Activated CD8-positive, alpha-beta T cell treated with anti-CD3 and anti-CD28 coated beads for 36 hours (primary cell): ENCODE results near the gene TAS2R3. TPM values are rescaled to one million over a fixed set of nuclear protein-coding genes. Genes with fewer than 3 reads are reported as not detected.

Experiments used
- ATAC-seq: fragments of 200-7000 bp; cut with Tn5 transposase; one replicate; pipeline ENCODE4 v1.10.0; 2021; ENCODE audit warnings: mild to moderate bottlenecking, moderate library complexity
- CTCF ChIA-PET: fragments of 350-600 bp; sonication (Branson Sonifier 250); formaldehyde crosslinking; loops from one replicate; lab custom pipeline; 2021; ENCODE audit warnings: antibody characterized with exemption; lab: Charles Lee
- POLR2A ChIA-PET: fragments of 350-600 bp; sonication (Branson Sonifier 250); formaldehyde crosslinking; loops from one replicate; lab custom pipeline; 2021; ENCODE audit warnings: antibody characterized with exemption; lab: Charles Lee
- DNase-seq: peaks from one replicate; pipeline ENCODE4 v3.0.0-alpha.2; 2020
- H3K27ac Mint-ChIP-seq: one replicate; pipeline ENCODE4 v1.8.0; 2021; ENCODE audit warnings: mild to moderate bottlenecking, mixed read lengths
- H3K27me3 Mint-ChIP-seq: one replicate; pipeline ENCODE4 v1.8.0; 2021; ENCODE audit warnings: mixed read lengths
- H3K36me3 Mint-ChIP-seq: one replicate; pipeline ENCODE4 v1.8.0; 2021; ENCODE audit warnings: low read depth, mixed read lengths
- H3K4me1 Mint-ChIP-seq: one replicate; pipeline ENCODE4 v1.8.0; 2021; ENCODE audit warnings: low read depth, mixed read lengths
- H3K4me3 Mint-ChIP-seq: one replicate; pipeline ENCODE4 v1.8.0; 2021; ENCODE audit warnings: mild to moderate bottlenecking, moderate library complexity, mixed read lengths
- H3K9me3 Mint-ChIP-seq: one replicate; pipeline ENCODE4 v1.8.0; 2021; ENCODE audit warnings: mixed read lengths
- intact Hi-C: fragments of 100-400 bp; cut with micrococcal nuclease; formaldehyde crosslinking; loops from one replicate; pipeline ENCODE4 v1.10.0; 2022
- total RNA-seq, 2 experiments: library from RNA; stranded (reverse); gene quantifications; one replicate each; pipeline ENCODE4 v1.2.3, GENCODE V29; 2021
- TF ChIP-seq, protein P1 (sequence below): fragments of 200-600 bp; IDR thresholded peaks from one replicate; pipeline ENCODE4 v1.8.0; 2022; ENCODE audit warnings: antibody characterized with exemption, mild to moderate bottlenecking

The TAS2R3 gene
- total RNA-seq, 2 experiments from 2014 or later: 0.94 to 1.0 TPM

DNA sequence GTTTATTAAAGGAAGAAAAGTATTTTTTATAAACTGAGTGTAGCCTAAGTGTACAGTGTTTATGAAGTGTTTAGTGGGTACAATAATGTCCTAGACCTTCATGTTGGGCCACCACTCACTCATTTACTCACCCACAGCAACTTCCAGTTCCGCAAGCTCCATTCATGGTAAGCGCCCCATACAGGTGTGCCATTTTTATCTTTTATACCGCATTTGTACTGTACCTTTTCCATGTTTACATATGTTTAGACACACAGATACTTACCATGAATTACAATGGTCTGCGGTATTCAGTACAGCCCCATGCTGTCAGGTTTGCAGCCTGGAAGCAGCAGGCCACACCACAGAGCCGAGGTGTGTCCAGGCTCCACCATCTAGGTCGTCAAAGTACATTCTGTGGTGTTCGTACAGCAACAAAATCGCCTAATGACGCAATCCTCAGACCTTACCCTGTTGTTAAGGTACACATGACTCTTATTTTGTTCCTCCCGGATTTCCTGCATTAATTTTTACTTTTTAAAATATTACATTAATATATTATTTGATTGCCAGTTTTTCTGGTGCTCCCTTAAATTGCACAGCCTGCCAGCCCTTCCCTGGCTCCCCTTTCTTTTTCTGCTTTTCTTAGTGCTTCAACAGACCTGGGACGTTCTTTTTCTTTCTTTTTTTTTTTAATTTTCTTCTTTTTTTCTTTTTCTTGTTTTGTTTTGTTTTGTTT is 26.6 kb upstream of the TAS2R3 start:
- POLR2A ChIA-PET: interaction anchor here (0.9 to 2.6 kb wide), 8 partner anchors 13 to 722 kb away, joined by 3 to 13 read pairs (median 4); partner anchors contain the start of genes DENND11 and MRPS33
- CTCF ChIA-PET: interaction anchor here (0.6 to 4.6 kb wide), 28 partner anchors 8 to 724 kb away, joined by 3 to 51 read pairs (median 5); partner anchors contain the start of genes DENND11 and WEE2
- Mint-ChIP-seq H3K4me1 (peaks cover 35% of the 10 kb centered on the region), H3K27ac (peak overlapping the region; percentile 98), H3K36me3 (peaks cover 31% of the 10 kb centered on the region), H3K27me3 (no peaks in the 10 kb centered on the region), H3K4me3 (peak overlapping the region; percentile 99), H3K9me3 (no peaks in the 10 kb centered on the region)
- TF ChIP-seq, protein P1, sequence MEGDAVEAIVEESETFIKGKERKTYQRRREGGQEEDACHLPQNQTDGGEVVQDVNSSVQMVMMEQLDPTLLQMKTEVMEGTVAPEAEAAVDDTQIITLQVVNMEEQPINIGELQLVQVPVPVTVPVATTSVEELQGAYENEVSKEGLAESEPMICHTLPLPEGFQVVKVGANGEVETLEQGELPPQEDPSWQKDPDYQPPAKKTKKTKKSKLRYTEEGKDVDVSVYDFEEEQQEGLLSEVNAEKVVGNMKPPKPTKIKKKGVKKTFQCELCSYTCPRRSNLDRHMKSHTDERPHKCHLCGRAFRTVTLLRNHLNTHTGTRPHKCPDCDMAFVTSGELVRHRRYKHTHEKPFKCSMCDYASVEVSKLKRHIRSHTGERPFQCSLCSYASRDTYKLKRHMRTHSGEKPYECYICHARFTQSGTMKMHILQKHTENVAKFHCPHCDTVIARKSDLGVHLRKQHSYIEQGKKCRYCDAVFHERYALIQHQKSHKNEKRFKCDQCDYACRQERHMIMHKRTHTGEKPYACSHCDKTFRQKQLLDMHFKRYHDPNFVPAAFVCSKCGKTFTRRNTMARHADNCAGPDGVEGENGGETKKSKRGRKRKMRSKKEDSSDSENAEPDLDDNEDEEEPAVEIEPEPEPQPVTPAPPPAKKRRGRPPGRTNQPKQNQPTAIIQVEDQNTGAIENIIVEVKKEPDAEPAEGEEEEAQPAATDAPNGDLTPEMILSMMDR: no peak
- no peak for ATAC-seq
- DNase-seq: peak; percentile 20
- intact Hi-C loops: no loop called here

DNA sequence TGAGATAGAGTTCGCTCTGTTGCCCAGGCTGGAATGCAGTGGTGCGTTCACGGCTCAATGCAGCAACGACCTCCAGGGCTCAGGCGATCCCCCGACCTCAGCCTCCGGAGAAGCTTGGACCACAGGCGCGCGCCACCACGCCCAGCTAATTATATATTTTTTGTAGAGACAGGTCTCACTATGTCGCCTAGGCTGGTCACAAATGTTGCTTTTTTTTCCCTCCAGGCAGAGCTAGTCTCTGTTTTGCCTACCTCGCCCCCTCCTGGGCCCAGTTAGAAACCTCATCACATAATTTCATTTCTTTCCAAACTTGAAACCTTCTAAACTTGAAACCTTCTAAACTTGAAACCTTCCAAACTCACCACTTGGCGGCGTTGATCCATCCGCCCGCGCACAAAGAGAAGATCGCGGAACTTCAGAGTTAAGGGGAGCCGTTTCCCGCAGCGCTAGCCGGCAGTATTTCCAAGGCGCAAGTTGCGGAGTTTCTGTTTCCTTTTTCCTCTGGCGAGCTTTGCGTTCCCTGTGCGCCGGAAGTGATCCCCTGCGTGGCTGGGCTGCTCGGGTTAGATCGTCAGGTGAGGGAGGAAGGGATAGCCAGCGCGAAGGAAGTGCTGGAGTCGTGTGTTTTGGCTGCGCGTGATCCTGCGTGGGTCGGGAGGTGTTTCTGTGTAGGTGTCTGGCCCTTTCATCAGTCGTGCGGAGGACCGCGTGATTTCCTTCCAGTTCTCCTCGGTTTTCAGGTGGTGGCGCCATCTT is 25.9 kb upstream of the TAS2R3 start, which contains the start of gene SSBP1:
TSS of gene SSBP1 (plus strand) at position 523 of the 756 bp plus-strand sequence. CDS start 809 bp downstream, outside the sequence.
- peak within 1 kb of the TSS; percentile 99 for H3K4me3 Mint-ChIP-seq
- peak within 1 kb of the TSS; percentile 98 for H3K27ac Mint-ChIP-seq
- intact Hi-C loops: loop anchor here (1.0 kb wide), 1 partner anchor 84 kb away; no protein-coding TSS in a partner anchor
- peak; percentile 94 for DNase-seq
- peaks cover 35% of the 10 kb centered on the region for H3K4me1 Mint-ChIP-seq
- ATAC-seq: peak; percentile 87
- TF ChIP-seq, protein P1: peak; percentile 87
- CTCF ChIA-PET: interaction anchor here (0.6 to 4.6 kb wide), 31 partner anchors 9 to 733 kb away, joined by 3 to 51 read pairs (median 5); partner anchors contain the start of genes DENND11 and WEE2
- no peaks in the 10 kb centered on the region for H3K9me3 Mint-ChIP-seq
- peaks cover 36% of the 10 kb centered on the region for H3K36me3 Mint-ChIP-seq
- POLR2A ChIA-PET: interaction anchor here (0.6 to 2.6 kb wide), 18 partner anchors 10 to 1638 kb away, joined by 3 to 13 read pairs (median 3); partner anchors contain the start of genes DENND11, MRPS33 and WEE2
- no peaks in the 10 kb centered on the region for H3K27me3 Mint-ChIP-seq

DNA sequence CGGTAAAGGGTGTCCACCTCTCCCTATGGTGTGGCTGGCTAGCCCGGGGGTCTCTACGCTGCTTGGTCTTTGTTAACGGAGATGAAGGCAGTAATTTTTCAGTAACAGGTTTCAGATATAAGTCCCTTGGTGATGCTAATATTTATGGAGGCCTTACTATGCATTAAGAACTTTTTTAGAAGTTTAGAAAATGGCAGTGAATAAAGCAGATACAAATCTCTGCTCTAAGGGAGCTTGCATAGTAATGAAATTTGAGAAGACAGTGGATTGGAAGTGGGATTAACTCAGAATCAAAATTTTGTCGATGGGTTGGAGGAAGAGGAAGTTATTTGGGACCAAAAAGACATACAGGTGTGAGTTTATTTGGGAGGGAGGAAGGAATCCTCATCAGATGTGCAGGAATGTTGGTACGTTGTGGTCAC is 25.3 kb upstream of the TAS2R3 start:
- ATAC-seq: no peak
- CTCF ChIA-PET: interaction anchor here (0.6 to 4.6 kb wide), 24 partner anchors 10 to 734 kb away, joined by 3 to 51 read pairs (median 5); partner anchors contain the start of gene DENND11
- POLR2A ChIA-PET: interaction anchor here (0.6 to 2.6 kb wide), 16 partner anchors 9 to 1638 kb away, joined by 3 to 13 read pairs (median 3); partner anchors contain the start of genes DENND11, MRPS33 and WEE2
- intact Hi-C loops: loop anchor here (1.0 kb wide), 1 partner anchor 84 kb away; no protein-coding TSS in a partner anchor
- Mint-ChIP-seq H3K36me3 (peaks cover 40% of the 10 kb centered on the region), H3K27ac (peak overlapping the region; percentile 98), H3K4me3 (peak overlapping the region; percentile 99), H3K9me3 (no peaks in the 10 kb centered on the region), H3K27me3 (no peaks in the 10 kb centered on the region), H3K4me1 (peaks cover 40% of the 10 kb centered on the region)
- TF ChIP-seq, protein P1: no peak
- DNase-seq: no peak

DNA sequence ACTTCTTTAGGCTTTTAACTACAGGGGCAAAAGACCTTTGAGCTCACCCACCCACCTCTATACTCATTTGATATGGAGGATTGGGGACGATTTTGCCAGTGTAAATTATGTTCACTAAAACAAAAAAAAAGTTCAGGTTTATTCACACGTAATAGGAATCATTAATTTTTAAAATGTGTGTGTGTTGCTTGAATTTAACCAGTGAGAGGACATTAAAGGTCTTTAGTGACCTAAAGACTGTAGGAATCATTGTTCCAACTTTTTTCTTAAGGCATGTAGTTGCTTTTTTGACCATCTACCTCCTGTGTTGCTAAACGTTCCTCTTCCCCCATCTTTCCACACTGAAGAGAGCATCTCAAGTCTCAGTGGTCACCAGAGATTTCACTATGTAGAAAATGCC is 24.6 kb upstream of the TAS2R3 start:
- Mint-ChIP-seq H3K36me3 (peaks cover 47% of the 10 kb centered on the region), H3K27me3 (no peaks in the 10 kb centered on the region), H3K9me3 (no peaks in the 10 kb centered on the region), H3K4me1 (peaks cover 39% of the 10 kb centered on the region), H3K4me3 (peak overlapping the region; percentile 99), H3K27ac (peak overlapping the region; percentile 78)
- no peak for ATAC-seq
- ChIA-PET CTCF (interaction anchor here (1.0 to 4.6 kb wide), 7 partner anchors 10 to 85 kb away, joined by 3 to 51 read pairs (median 17); partner anchors contain the start of gene DENND11), POLR2A (interaction anchor here (0.6 to 2.6 kb wide), 4 partner anchors 9 to 1343 kb away, joined by 3 to 13 read pairs (median 4); partner anchors contain the start of gene DENND11)
- TF ChIP-seq, protein P1: no peak
- intact Hi-C loops: no loop called here
- DNase-seq: no peak
